ENCODE data around the gene ATG9A. TPM values are rescaled to one million over a fixed set of nuclear protein-coding genes. Genes with fewer than 3 reads are reported as not detected.

ATG9A gene
- total RNA-seq, 1 donor from 2014 or later = 83.6 TPM

DNA sequence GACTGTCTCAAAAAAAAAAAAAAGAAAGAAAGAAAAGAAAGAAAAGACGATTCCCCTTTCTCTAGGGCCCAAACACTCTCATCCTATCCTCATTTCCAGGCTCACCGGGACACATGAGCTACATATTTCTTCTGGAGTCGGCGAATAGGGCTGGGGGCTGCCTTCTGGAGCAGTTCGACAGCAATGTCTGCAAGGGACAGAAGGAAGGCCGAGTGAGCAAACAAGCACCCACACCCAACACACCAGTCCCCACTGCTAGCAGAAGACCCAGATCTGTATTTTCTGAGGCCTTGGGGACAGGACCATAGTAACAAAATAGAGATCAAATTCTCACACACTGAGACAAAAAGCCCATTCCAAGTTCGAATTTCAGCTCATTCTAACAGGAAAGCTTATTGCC is 54.0 kb downstream of the ATG9A start:
- Mint-ChIP-seq H3K4me3 (ENCODE audit: unreplicated experiment) (peak overlapping the region; percentile 89), H3K9me3 (ENCODE audit: unreplicated experiment) (no peaks in the 10 kb centered on the region), H3K36me3 (ENCODE audit: unreplicated experiment) (peaks cover 19% of the 10 kb centered on the region), H3K4me1 (ENCODE audit: unreplicated experiment) (peaks cover 32% of the 10 kb centered on the region), H3K27me3 (ENCODE audit: unreplicated experiment) (no peaks in the 10 kb centered on the region), H3K27ac (ENCODE audit: unreplicated experiment) (no peak overlapping the region)
- no peak for TF ChIP-seq CTCF (IDR thresholded peaks at IDR 0.05)
- DNase-seq (ENCODE audit: extremely low spot score, unreplicated experiment) = no peak

DNA sequence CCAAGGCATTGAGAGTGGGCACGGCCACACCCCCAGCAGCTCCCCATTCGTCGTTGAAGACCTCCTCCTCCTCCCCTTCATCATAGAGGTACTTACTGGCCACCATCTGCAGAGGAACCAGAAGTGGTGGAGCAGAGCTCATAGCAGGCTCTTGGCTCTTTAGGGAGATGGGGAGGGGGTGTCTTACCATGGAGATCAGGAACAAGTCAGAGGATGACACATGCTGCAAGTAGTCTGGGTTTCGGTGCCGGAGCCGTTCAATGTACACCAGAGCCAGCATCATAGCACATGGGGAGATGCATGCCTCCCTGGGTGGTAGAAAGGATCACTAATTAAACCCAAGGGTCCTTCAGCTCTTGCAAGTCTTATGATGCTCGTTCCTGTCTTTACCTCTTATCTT is 54.6 kb downstream of the ATG9A start:
- no peak for DNase-seq (ENCODE audit: extremely low spot score, unreplicated experiment)
- peak overlapping the region; percentile 3 for H3K4me3 Mint-ChIP-seq (ENCODE audit: unreplicated experiment)
- H3K4me1 Mint-ChIP-seq (ENCODE audit: unreplicated experiment) = peaks cover 32% of the 10 kb centered on the region
- peaks cover 16% of the 10 kb centered on the region for H3K36me3 Mint-ChIP-seq (ENCODE audit: unreplicated experiment)
- H3K27me3 Mint-ChIP-seq (ENCODE audit: unreplicated experiment) = no peaks in the 10 kb centered on the region
- no peak for TF ChIP-seq CTCF (IDR thresholded peaks at IDR 0.05)
- no peaks in the 10 kb centered on the region for H3K9me3 Mint-ChIP-seq (ENCODE audit: unreplicated experiment)
- H3K27ac Mint-ChIP-seq (ENCODE audit: unreplicated experiment) = no peak overlapping the region

- Mint-ChIP-seq H3K36me3 (ENCODE audit: unreplicated experiment) (peaks cover 15% of the 10 kb centered on the region), H3K4me3 (ENCODE audit: unreplicated experiment) (no peak overlapping the region), H3K9me3 (ENCODE audit: unreplicated experiment) (no peaks in the 10 kb centered on the region), H3K4me1 (ENCODE audit: unreplicated experiment) (peaks cover 29% of the 10 kb centered on the region), H3K27ac (ENCODE audit: unreplicated experiment) (no peak overlapping the region), H3K27me3 (ENCODE audit: unreplicated experiment) (no peaks in the 10 kb centered on the region)
- TF ChIP-seq CTCF (IDR thresholded peaks at IDR 0.05) = no peak
- no peak for DNase-seq (ENCODE audit: extremely low spot score, unreplicated experiment)
Observed at GRCh38 chr2:219174146-219174545, 55.3 kb downstream of the ATG9A start.

- Mint-ChIP-seq H3K4me1 (ENCODE audit: unreplicated experiment) (peaks cover 25% of the 10 kb centered on the region), H3K4me3 (ENCODE audit: unreplicated experiment) (no peak overlapping the region), H3K9me3 (ENCODE audit: unreplicated experiment) (no peaks in the 10 kb centered on the region), H3K27ac (ENCODE audit: unreplicated experiment) (no peak overlapping the region), H3K27me3 (ENCODE audit: unreplicated experiment) (no peaks in the 10 kb centered on the region), H3K36me3 (ENCODE audit: unreplicated experiment) (peaks cover 15% of the 10 kb centered on the region)
- DNase-seq (ENCODE audit: extremely low spot score, unreplicated experiment) = no peak
- TF ChIP-seq CTCF (IDR thresholded peaks at IDR 0.05) = no peak
Observed at GRCh38 chr2:219173176-219173575, 56.3 kb downstream of the ATG9A start.

- H3K9me3 Mint-ChIP-seq (ENCODE audit: unreplicated experiment) = no peaks in the 10 kb centered on the region
- no peak for DNase-seq (ENCODE audit: extremely low spot score, unreplicated experiment)
- peaks cover 23% of the 10 kb centered on the region for H3K4me1 Mint-ChIP-seq (ENCODE audit: unreplicated experiment)
- peak overlapping the region; percentile 77 for H3K27ac Mint-ChIP-seq (ENCODE audit: unreplicated experiment)
- peaks cover 15% of the 10 kb centered on the region for H3K36me3 Mint-ChIP-seq (ENCODE audit: unreplicated experiment)
- H3K4me3 Mint-ChIP-seq (ENCODE audit: unreplicated experiment) = no peak overlapping the region
- H3K27me3 Mint-ChIP-seq (ENCODE audit: unreplicated experiment) = no peaks in the 10 kb centered on the region
- TF ChIP-seq CTCF (IDR thresholded peaks at IDR 0.05) = no peak
Observed at GRCh38 chr2:219172231-219173154, 56.9 kb downstream of the ATG9A start.

Data from osteocyte (in vitro differentiated cells).